HepG2 (cell line): ENCODE data around the gene COX7B. TPM values are rescaled to one million over a fixed set of nuclear protein-coding genes. Genes with fewer than 3 reads are reported as not detected.
"Not testable (repeated sequence)": the region's sequence is repeated elsewhere in the genome, so short reads cannot be mapped to it uniquely, and the experiment has no call there.

Experiments
- ATAC-seq: fragments of 200-7000 bp; cut with Tn5 transposase; 3 replicates; pipeline ENCODE4 v1.9.1; 2020; ENCODE audit warnings: mild to moderate bottlenecking, moderate library complexity
- BruUV-seq: library from RNA; stranded (reverse); fragments of 400-500 nt; replicated peaks from 2 replicates; lab custom pipeline; 2021; lab: Mats Ljungman, UMichigan
- CTCF ChIA-PET: fragments of 300-600 bp; formaldehyde crosslinking; extraction: SDS; loops from one replicate; lab custom pipeline; 2021; ENCODE audit warnings: low total read pairs, inconsistent platforms, low intra/inter-chr PET ratio; lab: Yijun Ruan, JAX
- POLR2A ChIA-PET: fragments of 350-600 bp; sonication (Branson Sonifier 250); formaldehyde crosslinking; loops from one replicate; lab custom pipeline; 2020; ENCODE audit warnings: antibody characterized with exemption, inconsistent platforms; lab: Yijun Ruan, JAX
- DNase-seq: peaks from one replicate; pipeline ENCODE4 v3.0.0-alpha.2; 2015; ENCODE audit warnings: low spot score
- FAIRE-seq: peaks from 3 replicates; lab custom pipeline; 2011; peaks lifted over from hg19 to GRCh38; lab: Jason Lieb, UNC
- H2AFZ ChIP-seq: one replicate; pipeline ENCODE4 v1.6.1; 2011; ENCODE audit warnings: low read length, inconsistent platforms
- H3K27ac ChIP-seq: fragments of 300-600 bp; 3 replicates; pipeline ENCODE4 v1.8.0; 2011; ENCODE audit warnings: mixed run types, mild to moderate bottlenecking, mixed read lengths, low read length, inconsistent platforms; ENCODE audit not compliant: insufficient read depth; ENCODE audit errors: extremely low read length
- H3K27me3 ChIP-seq, 2 experiments: fragments of 200-600 bp in 1 of 2; 2 replicates in 1 of 2; 3 replicates in 1 of 2; pipeline versions ENCODE4 v1.6.0 to v1.8.0; 2011; ENCODE audit warnings: low read length in 2 of 2, mild to moderate bottlenecking in 2 of 2, moderate library complexity in 2 of 2, inconsistent platforms in 1 of 2; ENCODE audit not compliant: insufficient read depth in 2 of 2, control insufficient read depth in 1 of 2
- H3K36me3 ChIP-seq, 2 experiments: fragments of 200-600 bp in 1 of 2; replicated peaks in 1 of 2; 2 replicates in 1 of 2; 3 replicates in 1 of 2; pipeline versions ENCODE4 v1.5.1 to v1.8.0; 2011; ENCODE audit warnings: low read length in 2 of 2, inconsistent platforms in 1 of 2; ENCODE audit not compliant: insufficient read depth in 2 of 2, control insufficient read depth in 1 of 2
- H3K4me1 ChIP-seq: 2 replicates; pipeline ENCODE4 v1.5.1; 2012; ENCODE audit warnings: low read length, inconsistent platforms; ENCODE audit not compliant: insufficient read depth
- H3K4me2 ChIP-seq: 2 replicates; pipeline ENCODE4 v1.6.0; 2011; ENCODE audit warnings: low read depth, low read length, inconsistent platforms
- H3K4me3 ChIP-seq, 3 experiments: fragments of 200-600 bp in 1 of 3; sonication (generic), shearing (Covaris generic) in 1 of 3; replicated peaks in 1 of 3; 2 replicates each; pipeline ENCODE4 v1.5.1; 2011 to 2016; ENCODE audit warnings: low read length in 3 of 3, inconsistent platforms in 2 of 3, low read depth in 2 of 3, mild to moderate bottlenecking in 2 of 3, control low read depth in 1 of 3, mixed read lengths in 1 of 3; ENCODE audit not compliant: insufficient read depth in 1 of 3
- H3K79me2 ChIP-seq: one replicate; pipeline ENCODE4 v1.6.1; 2011; ENCODE audit warnings: low read length, inconsistent platforms; ENCODE audit not compliant: insufficient read depth
- H3K9ac ChIP-seq: 2 replicates; pipeline ENCODE4 v1.6.0; 2011; ENCODE audit warnings: mild to moderate bottlenecking, low read depth, low read length, inconsistent platforms; ENCODE audit not compliant: insufficient read depth
- H3K9me3 ChIP-seq: 2 replicates; pipeline ENCODE4 v1.5.1; 2012; ENCODE audit warnings: mild to moderate bottlenecking, low read length
- H4K20me1 ChIP-seq: 2 replicates; pipeline ENCODE4 v1.6.0; 2011; ENCODE audit warnings: inconsistent platforms, mild to moderate bottlenecking, low read length, moderate library complexity; ENCODE audit not compliant: insufficient read depth
- GABPB1 ChIP-seq: IDR thresholded peaks from 2 replicates; pipeline ENCODE4 v1.6.1; 2016; ENCODE audit warnings: mild to moderate bottlenecking, missing genetic modification reagents, moderate library complexity, missing compliant biosample characterization
- WGBS: methylation state at CpG from one replicate; pipeline ENCODE4 v1.1.6; 2017; ENCODE audit warnings: low lambda C conversion rate; 5-methylcytosine and 5-hydroxymethylcytosine counted together
- in situ Hi-C: cut with HindIII; loops from 2 replicates; pipeline ENCODE4 v1.10.0; 2017; ENCODE audit warnings: low pct_unique_long_range_greater_than_20kb; ENCODE audit not compliant: extremely low pct_ligation_motif_present
- intact Hi-C: fragments of 100-400 bp; cut with micrococcal nuclease; formaldehyde crosslinking; loops from one replicate; pipeline ENCODE4 v1.10.0; 2022; ENCODE audit not compliant: unreplicated experiment
- polyA plus RNA-seq, 8 experiments: library from polyadenylated mRNA; depleted of rRNA in 3 of 8; stranded (reverse) in 7 of 8; unstranded in 1 of 8; fragments of >200 nt; fragmentation: Illumina TruSeq in 4 of 8; extraction: Trizol in 4 of 8; gene quantifications; 2 replicates each; pipeline versions ENCODE4 v1.2.1 to v1.2.3, GENCODE V29; 2011 to 2016; ENCODE audit warnings: low read depth in 4 of 8, missing spikeins in 1 of 8, mixed read lengths in 1 of 8; ENCODE audit not compliant: insufficient read depth in 1 of 8
- total RNA-seq, 5 experiments: library from RNA; depleted of rRNA; stranded (reverse); fragments of >200 nt; fragmentation: Illumina TruSeq; extraction: Trizol; gene quantifications; 2 replicates each; pipeline ENCODE4 v1.2.3, GENCODE V29; 2016; ENCODE audit warnings: low read depth in 1 of 5

The COX7B gene
- total and polyA plus RNA-seq, 2 of the 13 experiments (the other 11 are each of a cell fraction or from before 2014, with no cell fraction given): 375 to 635 TPM

- DNase-seq: no peak
- H3K4me3 ChIP-seq: no peak overlapping the region
- 0 out of 2 replicates have a peak, but pooled peaks cover 8% of the 10 kb centered on the region for H3K4me1 ChIP-seq
- no peak overlapping the region for H3K4me2 ChIP-seq
- H3K79me2 ChIP-seq: no peaks in the 10 kb centered on the region
- no peaks in the 10 kb centered on the region for H4K20me1 ChIP-seq
- ChIA-PET POLR2A (no interaction called here), CTCF (no interaction called here)
- intact Hi-C loops: no loop called here
- no peak overlapping the region for H3K9ac ChIP-seq
- no peak for TF ChIP-seq GABPB1 (CRISPR knock-in tag)
- TF ChIP-seq, all 625 proteins: peak for 0
- H2AFZ ChIP-seq: no peak overlapping the region
- FAIRE-seq (no peak), ATAC-seq (no peak)
- 97% methylated on average over 4 of the region's 4 CpGs for WGBS
- H3K9me3 ChIP-seq: no peaks in the 10 kb centered on the region
- in situ Hi-C loops: no loop called here
- no peaks in the 10 kb centered on the region for H3K36me3 ChIP-seq
- no peak overlapping the region for H3K27ac ChIP-seq
- BruUV-seq: no TSS peak
- no peaks in the 10 kb centered on the region for H3K27me3 ChIP-seq
Observed at GRCh38 chrX:77938083-77938680, 38.9 kb downstream of the COX7B start.

GRCh38 chrX:77945031-77945430, 45.8 kb downstream of the COX7B start:
- DNase-seq, BruUV-seq, H4K20me1 ChIP-seq, H3K4me3 ChIP-seq, H3K79me2 ChIP-seq, H3K9me3 ChIP-seq, FAIRE-seq, in situ Hi-C loops, H3K36me3 ChIP-seq, CTCF ChIA-PET, intact Hi-C loops, POLR2A ChIA-PET, H3K4me1 ChIP-seq, H3K27me3 ChIP-seq, ATAC-seq, H3K27ac ChIP-seq, H2AFZ ChIP-seq, H3K9ac ChIP-seq, H3K4me2 ChIP-seq: not testable (repeated sequence)
- WGBS: 100% methylated on average over 4 of the region's 6 CpGs
